PC-3 (cell line): ENCODE data around the gene ANKRD11. TPM values are rescaled to one million over a fixed set of nuclear protein-coding genes. Genes with fewer than 3 reads are reported as not detected.
"Not testable (repeated sequence)": the region's sequence is repeated elsewhere in the genome, so short reads cannot be mapped to it uniquely, and the experiment has no call there.

Experiments used
- ATAC-seq: fragments of 200-7000 bp; cut with Tn5 transposase; 2 replicates; pipeline ENCODE4 v1.9.1; 2020; ENCODE audit warnings: mild to moderate bottlenecking, moderate library complexity
- BruUV-seq: library from RNA; stranded (reverse); fragments of 400-500 nt; replicated peaks from 2 replicates; lab custom pipeline; 2021; lab: Mats Ljungman, UMichigan
- CTCF ChIA-PET: fragments of 300-600 bp; sonication (Branson Sonifier 250); formaldehyde crosslinking; loops from one replicate; lab custom pipeline; 2022; ENCODE audit warnings: antibody characterized with exemption; lab: Charles Lee
- POLR2A ChIA-PET: fragments of 300-600 bp; sonication (Branson Sonifier 250); formaldehyde crosslinking; loops from one replicate; lab custom pipeline; 2022; ENCODE audit warnings: antibody characterized with exemption; ENCODE audit not compliant: unreplicated experiment; lab: Charles Lee
- DNase-seq: peaks from one replicate; pipeline ENCODE4 v3.0.0-alpha.2; 2015
- H2AFZ ChIP-seq: fragments of 300-600 bp; sonication (generic); 2 replicates; pipeline ENCODE4 v1.6.0; 2016; ENCODE audit warnings: antibody characterized with exemption, low read length
- H3F3A ChIP-seq: fragments of 300-600 bp; sonication (generic); one replicate; pipeline ENCODE4 v1.6.0; 2017; ENCODE audit warnings: antibody characterized with exemption, low read length, control low read depth, mild to moderate bottlenecking; ENCODE audit not compliant: unreplicated experiment
- H3K27ac ChIP-seq: fragments of 300-600 bp; sonication (generic); 2 replicates; pipeline ENCODE4 v1.5.1; 2016; ENCODE audit warnings: mild to moderate bottlenecking, low read length
- H3K27me3 ChIP-seq: fragments of 300-600 bp; sonication (generic); 2 replicates; pipeline ENCODE4 v1.6.1; 2016; ENCODE audit warnings: low read length, mixed read lengths
- H3K36me3 ChIP-seq: fragments of 300-600 bp; sonication (generic); 2 replicates; pipeline ENCODE4 v1.6.1; 2016; ENCODE audit warnings: low read depth, mixed run types, low read length, mixed read lengths
- H3K4me1 ChIP-seq: fragments of 300-600 bp; sonication (generic); 2 replicates; pipeline ENCODE4 v1.5.1; 2016; ENCODE audit warnings: low read length; ENCODE audit not compliant: insufficient read depth
- H3K4me2 ChIP-seq: fragments of 300-600 bp; sonication (generic); 2 replicates; pipeline ENCODE4 v1.6.0; 2016; ENCODE audit warnings: low read length
- H3K4me3 ChIP-seq: fragments of 300-600 bp; sonication (generic); 2 replicates; pipeline ENCODE4 v1.5.1; 2016; ENCODE audit warnings: mild to moderate bottlenecking, low read length, mixed read lengths
- H3K79me2 ChIP-seq: fragments of 300-600 bp; sonication (generic); 2 replicates; pipeline ENCODE4 v1.6.1; 2017; ENCODE audit warnings: low read length, mixed read lengths
- H3K9ac ChIP-seq: fragments of 300-600 bp; sonication (generic); 2 replicates; pipeline ENCODE4 v1.6.0; 2016; ENCODE audit warnings: mild to moderate bottlenecking, low read length
- H3K9me2 ChIP-seq: fragments of 300-600 bp; sonication (generic); replicated peaks from 2 replicates; pipeline ENCODE4 v1.6.1; 2016; ENCODE audit warnings: mixed run types, low read length, mixed read lengths
- H3K9me3 ChIP-seq: fragments of 300-600 bp; sonication (generic); 2 replicates; pipeline ENCODE4 v1.6.1; 2016; ENCODE audit warnings: low read length, mixed read lengths
- H4K20me1 ChIP-seq: fragments of 300-600 bp; sonication (generic); 2 replicates; pipeline ENCODE4 v1.6.1; 2016; ENCODE audit warnings: low read length, mixed read lengths
- EZH2 ChIP-seq: fragments of 300-600 bp; sonication (generic); IDR thresholded peaks from one replicate; pipeline ENCODE4 v1.6.1; 2017; ENCODE audit warnings: antibody characterized with exemption, mild to moderate bottlenecking, low read length; ENCODE audit not compliant: unreplicated experiment
- EZH2phosphoT487 ChIP-seq: fragments of 300-600 bp; sonication (generic); IDR thresholded peaks from 2 replicates; pipeline ENCODE4 v1.6.1; 2018; ENCODE audit warnings: mild to moderate bottlenecking, antibody characterized with exemption, low read length, borderline replicate concordance
- intact Hi-C: fragments of 100-400 bp; cut with micrococcal nuclease; formaldehyde crosslinking; loops from 2 replicates; pipeline ENCODE4 v1.9.0; 2023
- total RNA-seq: library from RNA; depleted of rRNA; stranded (reverse); fragments of >200 nt; gene quantifications from 2 replicates; pipeline ENCODE4 v1.2.3, GENCODE V29; 2014
- TF ChIP-seq, protein P1 (sequence below): fragments of 300-600 bp; sonication (generic); conservative IDR thresholded peaks from 2 replicates; pipeline ENCODE4 v1.5.1; 2017; ENCODE audit warnings: antibody characterized with exemption, low read depth, mild to moderate bottlenecking, low read length

The ANKRD11 gene
- total RNA-seq, 1 experiment from 2014 or later: 65.0 TPM

DNA sequence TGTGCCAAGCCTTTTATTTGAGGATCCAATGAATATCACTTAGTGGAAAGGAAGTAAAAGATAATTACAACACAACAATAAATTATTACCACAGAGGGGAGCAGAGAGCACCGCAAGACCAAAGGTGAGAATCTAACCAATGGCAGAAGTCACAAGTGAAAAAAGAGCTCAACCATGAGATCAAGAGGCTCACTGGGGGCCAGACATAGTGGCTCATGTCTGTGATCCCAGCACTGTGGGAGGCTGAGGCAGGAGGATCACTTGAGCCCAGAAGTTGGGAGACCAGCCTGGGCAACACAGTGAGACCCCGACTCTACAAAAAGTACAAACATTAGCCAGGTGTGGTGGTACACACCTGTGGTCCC, 17.7 kb downstream of the ANKRD11 start:
- Histone ChIP-seq H3K79me2 (peaks cover 100% of the 10 kb centered on the region), H3K9me2 (no peaks in the 10 kb centered on the region), H3K9ac (no peak overlapping the region), H3F3A (no peaks in the 10 kb centered on the region), H2AFZ (no peak overlapping the region), H3K27ac (peak overlapping the region; percentile 74; the same call in 1 of the 2 replicates), H3K9me3 (no peaks in the 10 kb centered on the region), H3K27me3 (no peaks in the 10 kb centered on the region), H3K4me3 (no peak overlapping the region), H3K4me2 (no peak overlapping the region), H3K36me3 (no peaks in the 10 kb centered on the region), H3K4me1 (peaks cover 55% of the 10 kb centered on the region), H4K20me1 (peaks cover 83% of the 10 kb centered on the region)
- no TSS peak for BruUV-seq
- DNase-seq (no peak), ATAC-seq (no peak)
- intact Hi-C loops: no loop called here
- CTCF ChIA-PET: no interaction called here
- POLR2A ChIA-PET: interaction anchor here (0.6 kb wide), 1 partner anchor 136 kb away, joined by 3 read pairs; no protein-coding TSS in a partner anchor
- no peak for TF ChIP-seq EZH2
- TF ChIP-seq EZH2phosphoT487: no peak
- TF ChIP-seq, protein P1, sequence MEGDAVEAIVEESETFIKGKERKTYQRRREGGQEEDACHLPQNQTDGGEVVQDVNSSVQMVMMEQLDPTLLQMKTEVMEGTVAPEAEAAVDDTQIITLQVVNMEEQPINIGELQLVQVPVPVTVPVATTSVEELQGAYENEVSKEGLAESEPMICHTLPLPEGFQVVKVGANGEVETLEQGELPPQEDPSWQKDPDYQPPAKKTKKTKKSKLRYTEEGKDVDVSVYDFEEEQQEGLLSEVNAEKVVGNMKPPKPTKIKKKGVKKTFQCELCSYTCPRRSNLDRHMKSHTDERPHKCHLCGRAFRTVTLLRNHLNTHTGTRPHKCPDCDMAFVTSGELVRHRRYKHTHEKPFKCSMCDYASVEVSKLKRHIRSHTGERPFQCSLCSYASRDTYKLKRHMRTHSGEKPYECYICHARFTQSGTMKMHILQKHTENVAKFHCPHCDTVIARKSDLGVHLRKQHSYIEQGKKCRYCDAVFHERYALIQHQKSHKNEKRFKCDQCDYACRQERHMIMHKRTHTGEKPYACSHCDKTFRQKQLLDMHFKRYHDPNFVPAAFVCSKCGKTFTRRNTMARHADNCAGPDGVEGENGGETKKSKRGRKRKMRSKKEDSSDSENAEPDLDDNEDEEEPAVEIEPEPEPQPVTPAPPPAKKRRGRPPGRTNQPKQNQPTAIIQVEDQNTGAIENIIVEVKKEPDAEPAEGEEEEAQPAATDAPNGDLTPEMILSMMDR: no peak

DNA sequence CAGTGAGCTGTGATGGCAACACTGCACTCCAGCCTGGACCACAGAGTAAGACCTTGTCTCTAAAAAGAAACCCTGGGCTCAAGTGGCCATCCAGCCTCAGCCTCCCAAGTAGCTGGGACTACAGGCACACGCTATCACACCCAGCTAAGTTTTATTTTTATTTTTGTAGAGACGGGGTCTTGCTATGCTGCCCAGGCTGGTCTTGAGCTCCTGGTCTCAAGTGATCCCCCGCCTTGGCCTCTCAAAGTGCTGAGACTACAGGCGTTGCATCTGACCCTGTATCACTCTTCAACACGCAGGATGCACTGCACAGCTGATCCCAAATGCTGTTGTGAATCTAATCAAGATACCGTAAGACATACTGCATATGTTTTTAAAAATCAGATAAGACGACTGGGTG, 23.0 kb downstream of the ANKRD11 start:
- ATAC-seq (no peak), DNase-seq (no peak)
- peaks cover 58% of the 10 kb centered on the region for H4K20me1 ChIP-seq
- no peak overlapping the region for H3K27ac ChIP-seq
- no peaks in the 10 kb centered on the region for H3K9me3 ChIP-seq
- no peaks in the 10 kb centered on the region for H3K27me3 ChIP-seq
- no peak overlapping the region for H3K4me2 ChIP-seq
- H3K4me3 ChIP-seq: no peak overlapping the region
- no peaks in the 10 kb centered on the region for H3F3A ChIP-seq
- H2AFZ ChIP-seq: no peak overlapping the region
- BruUV-seq: no TSS peak
- no peak overlapping the region for H3K9ac ChIP-seq
- TF ChIP-seq EZH2: no peak
- TF ChIP-seq, protein P1: no peak
- no peak for TF ChIP-seq EZH2phosphoT487
- POLR2A ChIA-PET: no interaction called here
- peaks cover 16% of the 10 kb centered on the region for H3K4me1 ChIP-seq
- no peaks in the 10 kb centered on the region for H3K9me2 ChIP-seq
- no peaks in the 10 kb centered on the region for H3K36me3 ChIP-seq
- intact Hi-C loops: no loop called here
- peaks cover 89% of the 10 kb centered on the region for H3K79me2 ChIP-seq
- CTCF ChIA-PET: no interaction called here

DNA sequence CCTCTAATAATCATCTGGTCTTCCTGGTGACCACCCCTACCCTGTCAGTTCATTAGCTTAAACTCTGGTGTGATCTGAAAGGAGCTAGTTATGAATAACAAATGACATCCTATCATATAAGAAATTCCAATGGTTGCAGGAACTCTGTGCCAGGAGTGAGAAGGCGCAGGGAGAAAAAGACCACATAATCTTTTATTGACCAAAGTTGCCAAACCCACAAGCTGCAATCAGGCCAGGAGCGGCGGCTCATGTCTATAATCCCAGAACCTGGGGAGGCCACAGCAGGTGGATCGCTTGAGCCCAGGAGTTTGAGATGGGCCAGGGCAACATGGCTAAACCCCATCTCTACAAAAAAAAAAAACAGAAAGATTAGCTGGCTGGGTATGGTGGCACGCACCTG, 23.4 kb downstream of the ANKRD11 start:
- Histone ChIP-seq H3K4me1 (peaks cover 11% of the 10 kb centered on the region), H4K20me1 (peaks cover 53% of the 10 kb centered on the region), H3K79me2 (peaks cover 84% of the 10 kb centered on the region), H3K9me2 (no peaks in the 10 kb centered on the region), H3K9me3 (no peaks in the 10 kb centered on the region), H3K36me3 (no peaks in the 10 kb centered on the region), H2AFZ (no peak overlapping the region), H3K27ac (no peak overlapping the region), H3K9ac (no peak overlapping the region), H3K27me3 (no peaks in the 10 kb centered on the region), H3K4me3 (no peak overlapping the region), H3F3A (no peaks in the 10 kb centered on the region), H3K4me2 (no peak overlapping the region)
- intact Hi-C loops: no loop called here
- ATAC-seq: no peak
- TF ChIP-seq EZH2: no peak
- no peak for TF ChIP-seq EZH2phosphoT487
- ChIA-PET CTCF (no interaction called here), POLR2A (no interaction called here)
- no TSS peak for BruUV-seq
- no peak for DNase-seq

DNA sequence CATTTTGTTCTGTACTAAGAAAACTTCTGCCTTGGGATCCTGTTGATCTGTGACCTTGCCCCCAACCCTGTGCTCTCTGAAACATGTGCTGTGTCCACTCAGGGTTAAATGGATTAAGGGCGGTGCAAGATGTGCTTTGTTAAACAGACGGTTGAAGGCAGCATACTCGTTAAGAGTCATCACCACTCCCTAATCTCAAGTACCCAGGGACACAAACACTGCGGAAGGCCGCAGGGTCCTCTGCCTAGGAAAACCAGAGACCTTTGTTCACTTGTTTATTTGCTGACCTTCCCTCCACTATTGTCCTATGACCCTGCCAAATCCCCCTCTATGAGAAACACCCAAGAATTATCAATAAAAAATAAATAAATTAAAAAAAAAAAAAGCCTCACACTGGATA, 27.0 kb downstream of the ANKRD11 start:
- H3K4me1 ChIP-seq, BruUV-seq, DNase-seq, CTCF ChIA-PET, H3K36me3 ChIP-seq, H3K9me3 ChIP-seq, H3K9ac ChIP-seq, H3K27ac ChIP-seq, POLR2A ChIA-PET, H3K9me2 ChIP-seq, H3K4me3 ChIP-seq, H3F3A ChIP-seq, H3K4me2 ChIP-seq, intact Hi-C loops, H3K27me3 ChIP-seq, H2AFZ ChIP-seq, ATAC-seq: not testable (repeated sequence)
- peaks cover 43% of the 10 kb centered on the region for H4K20me1 ChIP-seq
- peaks cover 83% of the 10 kb centered on the region for H3K79me2 ChIP-seq

DNA sequence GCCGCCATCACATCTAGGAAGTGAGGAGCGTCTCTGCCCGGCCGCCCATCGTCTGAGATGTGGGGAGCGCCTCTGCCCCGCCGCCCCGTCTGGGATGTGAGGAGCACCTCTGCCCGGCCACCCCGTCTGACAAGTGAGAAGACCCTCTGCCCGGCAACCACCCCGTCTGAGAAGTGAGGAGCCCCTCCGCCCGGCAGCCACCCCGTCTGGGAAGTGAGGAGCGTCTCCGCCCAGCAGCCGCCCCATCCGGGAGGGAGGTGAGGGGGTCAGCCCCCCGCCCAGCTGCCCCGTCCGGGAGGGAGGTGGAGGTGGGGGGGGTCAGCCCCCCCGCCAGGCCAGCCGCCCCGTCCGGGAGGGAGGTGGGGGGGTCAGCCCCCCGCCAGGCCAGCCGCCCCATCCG, 27.7 kb downstream of the ANKRD11 start:
- H3K4me3 ChIP-seq, H3K9me2 ChIP-seq, DNase-seq, H3K27me3 ChIP-seq, H3K27ac ChIP-seq, H3K36me3 ChIP-seq, H3K4me1 ChIP-seq, H3K9ac ChIP-seq, POLR2A ChIA-PET, ATAC-seq, H3K4me2 ChIP-seq, H3F3A ChIP-seq, H2AFZ ChIP-seq, BruUV-seq, intact Hi-C loops, H3K9me3 ChIP-seq, CTCF ChIA-PET: not testable (repeated sequence)
- Histone ChIP-seq H3K79me2 (peaks cover 83% of the 10 kb centered on the region), H4K20me1 (peaks cover 43% of the 10 kb centered on the region)
